ENCODE data around the gene NPC1L1. TPM values are rescaled to one million over a fixed set of nuclear protein-coding genes. Genes with fewer than 3 reads are reported as not detected.

NPC1L1 gene
- polyA plus RNA-seq (ENCODE audit: insufficient read length in 10 of 10): under 1 TPM; 0.04 to 0.33 (median 0.11) TPM
- long read RNA-seq, donor 1: 0 reads
- long read RNA-seq, donor 2: 0 reads
- long read RNA-seq, donor 3: 0 reads
- long read RNA-seq, donor 4: 0 reads
- long read RNA-seq, donor 5: 0 reads
- long read RNA-seq, donor 6: 0 reads
- long read RNA-seq, donor 7: 0 reads
- long read RNA-seq, donor 8: 0 reads
- long read RNA-seq, donor 9: 0 reads

- no peak for DNase-seq
Observed at GRCh38 chr7:44541028-44541869, at the start of gene NPC1L1. Gene NPC1L1 (minus strand): TSS chr7:44541330. CDS start chr7:44541259, 71 bp downstream.

- DNase-seq: no peak
Observed at GRCh38 chr7:44590910-44591309, 49.8 kb upstream of the NPC1L1 start.

- peak; percentile 45 to 81 (median 55) for DNase-seq
Observed at GRCh38 chr7:44587843-44588711, 46.9 kb upstream of the NPC1L1 start.

GRCh38 chr7:44583146-44583865 is 42.2 kb upstream of the NPC1L1 start:
- DNase-seq: peak in 1 of 3 donors; percentile 39

GRCh38 chr7:44581879-44582603 is 40.9 kb upstream of the NPC1L1 start, which contains the start of gene TMED4:
Gene TMED4 (minus strand): TSS chr7:44582231. CDS start chr7:44582206, 25 bp downstream.
- peak; percentile 99 to 100 (median 100) for DNase-seq

- DNase-seq: no peak
Observed at GRCh38 chr7:44580945-44581878, 40.1 kb upstream of the NPC1L1 start.

GRCh38 chr7:44576228-44576627 is 35.1 kb upstream of the NPC1L1 start:
- DNase-seq: no peak

- no peak for DNase-seq
Observed at GRCh38 chr7:44575054-44575453, 33.9 kb upstream of the NPC1L1 start.

- no peak for DNase-seq
Observed at GRCh38 chr7:44574287-44574872, 33.2 kb upstream of the NPC1L1 start.

GRCh38 chr7:44573464-44574286 is 32.5 kb upstream of the NPC1L1 start, which contains the start of gene DDX56:
Gene DDX56 (minus strand): TSS chr7:44573908. CDS start chr7:44573895, 13 bp downstream.
- peak; percentile 94 to 98 (median 97) for DNase-seq

DNA sequence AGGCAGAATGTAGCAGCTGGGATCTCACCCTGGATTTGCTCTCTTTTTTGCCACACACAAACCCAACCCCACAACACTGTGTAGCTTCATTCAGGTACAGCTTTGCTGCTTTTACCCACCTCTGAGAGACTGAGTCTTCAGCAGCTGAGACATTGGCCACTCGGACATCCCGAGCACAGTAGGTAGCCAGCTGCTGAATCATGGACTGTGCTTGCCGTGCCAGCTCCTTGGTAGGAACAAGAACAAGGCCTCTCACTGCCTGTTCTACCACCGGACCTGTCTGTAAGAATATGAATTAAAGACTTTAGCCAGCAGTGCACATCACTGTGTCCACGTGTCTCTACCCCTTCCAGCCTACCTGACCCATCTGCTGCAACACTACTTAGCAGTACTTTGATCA is 31.6 kb upstream of the NPC1L1 start:
- no peak for DNase-seq

GRCh38 chr7:44569959-44570358 is 28.8 kb upstream of the NPC1L1 start:
- DNase-seq: no peak

GRCh38 chr7:44568771-44569560 is 27.8 kb upstream of the NPC1L1 start:
- no peak for DNase-seq

DNA sequence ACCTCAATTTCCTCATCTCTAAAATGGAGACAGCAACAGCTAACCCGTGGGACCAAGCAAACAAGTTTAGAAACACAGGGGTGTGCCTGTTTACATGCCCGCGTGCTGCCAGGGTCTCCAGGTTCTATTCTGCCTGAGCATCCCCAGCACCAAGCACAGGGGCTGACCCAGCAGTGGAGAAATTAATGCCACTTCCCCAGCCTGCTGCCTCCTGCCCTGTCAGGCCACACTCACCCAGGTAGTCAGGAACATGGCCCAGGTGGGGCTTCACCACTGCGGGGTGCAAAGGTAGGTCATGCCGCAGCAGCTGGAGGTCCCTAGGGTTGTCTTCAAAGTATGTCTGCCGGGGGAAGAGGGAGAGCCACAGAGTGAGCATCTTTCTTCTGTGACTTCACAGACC is 26.8 kb upstream of the NPC1L1 start:
- no peak for DNase-seq

GRCh38 chr7:44566680-44567079 is 25.6 kb upstream of the NPC1L1 start:
- no peak for DNase-seq

- DNase-seq: no peak
Observed at GRCh38 chr7:44565795-44566559, 24.8 kb upstream of the NPC1L1 start.
